Measurements from ENCODE around the gene LSS.
"Not testable (repeated sequence)": the region's sequence is repeated elsewhere in the genome, so short reads cannot be mapped to it uniquely, and the experiment has no call there.

LSS gene

GRCh38 chr21:46151261-46151988 is 77.1 kb downstream of the LSS start:
- DNase-seq: no peak

- no peak for DNase-seq
These were observed 78.0 kb downstream of the LSS start for GRCh38 chr21:46150491-46151121.

GRCh38 chr21:46150073-46150472 is 78.5 kb downstream of the LSS start:
- no peak for DNase-seq

GRCh38 chr21:46149205-46149901 is 79.2 kb downstream of the LSS start:
- no peak for DNase-seq

- DNase-seq: no peak
These were observed 80.5 kb downstream of the LSS start for GRCh38 chr21:46148106-46148505.

GRCh38 chr21:46147429-46147828 is 81.1 kb downstream of the LSS start:
- DNase-seq: peak; percentile 31

GRCh38 chr21:46146856-46147255 is 81.7 kb downstream of the LSS start:
- no peak for DNase-seq

- no peak for DNase-seq
These were observed 82.5 kb downstream of the LSS start for GRCh38 chr21:46145840-46146691.

GRCh38 chr21:46145159-46145839 is 83.3 kb downstream of the LSS start:
- DNase-seq: no peak

- no peak for DNase-seq
These were observed 84.0 kb downstream of the LSS start for GRCh38 chr21:46144464-46145070.

GRCh38 chr21:46142582-46143473 is 85.7 kb downstream of the LSS start:
- DNase-seq: no peak

GRCh38 chr21:46141767-46142581 is 86.6 kb downstream of the LSS start:
- no peak for DNase-seq

GRCh38 chr21:46140352-46141003 is 88.1 kb downstream of the LSS start:
- DNase-seq: not testable (repeated sequence)

- DNase-seq: no peak
These were observed 88.9 kb downstream of the LSS start for GRCh38 chr21:46139686-46140085.

- no peak for DNase-seq
These were observed 90.1 kb downstream of the LSS start for GRCh38 chr21:46138383-46138970.

Data from NCI-H2029 (cell line).